HL-60 (cell line): Measurements from ENCODE around the gene ANKRD53.

Experiments used
- GABPA ChIP-seq: IDR thresholded peaks from 2 replicates; pipeline ENCODE4 v1.6.1; 2012; ENCODE audit warnings: low read depth
- POLR2AphosphoS5 ChIP-seq: IDR thresholded peaks from 2 replicates; pipeline ENCODE4 v1.6.1; 2012; ENCODE audit warnings: low read depth
- TF ChIP-seq, protein P1 (sequence below): IDR thresholded peaks from one replicate; pipeline ENCODE4 v1.5.1; 2011; ENCODE audit warnings: low read length, control low read depth, inconsistent platforms; ENCODE audit not compliant: insufficient read depth
- TF ChIP-seq, protein P2 (sequence below): IDR thresholded peaks from 2 replicates; pipeline ENCODE4 v1.6.1; 2012; ENCODE audit warnings: low read depth; ENCODE audit not compliant: insufficient replicate concordance

DNA sequence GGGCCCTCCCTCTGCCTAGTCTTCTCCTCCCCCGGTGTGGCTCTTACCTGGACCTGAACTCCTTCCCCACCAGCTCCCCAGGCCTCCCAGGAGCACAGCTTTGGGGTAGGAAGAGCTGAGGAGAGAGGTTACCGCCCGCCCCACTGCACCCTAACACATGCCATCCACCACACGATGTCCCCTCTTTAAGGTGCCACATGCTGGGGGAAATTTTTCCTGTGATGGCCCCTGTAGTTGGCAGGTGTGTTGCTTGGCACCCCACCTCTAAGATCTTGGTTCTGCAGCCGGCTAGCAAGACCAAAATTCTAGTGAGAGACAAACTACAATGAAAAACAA lies 23.1 kb downstream of the ANKRD53 start:
- TF ChIP-seq, protein P1, sequence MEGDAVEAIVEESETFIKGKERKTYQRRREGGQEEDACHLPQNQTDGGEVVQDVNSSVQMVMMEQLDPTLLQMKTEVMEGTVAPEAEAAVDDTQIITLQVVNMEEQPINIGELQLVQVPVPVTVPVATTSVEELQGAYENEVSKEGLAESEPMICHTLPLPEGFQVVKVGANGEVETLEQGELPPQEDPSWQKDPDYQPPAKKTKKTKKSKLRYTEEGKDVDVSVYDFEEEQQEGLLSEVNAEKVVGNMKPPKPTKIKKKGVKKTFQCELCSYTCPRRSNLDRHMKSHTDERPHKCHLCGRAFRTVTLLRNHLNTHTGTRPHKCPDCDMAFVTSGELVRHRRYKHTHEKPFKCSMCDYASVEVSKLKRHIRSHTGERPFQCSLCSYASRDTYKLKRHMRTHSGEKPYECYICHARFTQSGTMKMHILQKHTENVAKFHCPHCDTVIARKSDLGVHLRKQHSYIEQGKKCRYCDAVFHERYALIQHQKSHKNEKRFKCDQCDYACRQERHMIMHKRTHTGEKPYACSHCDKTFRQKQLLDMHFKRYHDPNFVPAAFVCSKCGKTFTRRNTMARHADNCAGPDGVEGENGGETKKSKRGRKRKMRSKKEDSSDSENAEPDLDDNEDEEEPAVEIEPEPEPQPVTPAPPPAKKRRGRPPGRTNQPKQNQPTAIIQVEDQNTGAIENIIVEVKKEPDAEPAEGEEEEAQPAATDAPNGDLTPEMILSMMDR, result no peak
- no peak for TF ChIP-seq POLR2AphosphoS5
- TF ChIP-seq, protein P2, sequence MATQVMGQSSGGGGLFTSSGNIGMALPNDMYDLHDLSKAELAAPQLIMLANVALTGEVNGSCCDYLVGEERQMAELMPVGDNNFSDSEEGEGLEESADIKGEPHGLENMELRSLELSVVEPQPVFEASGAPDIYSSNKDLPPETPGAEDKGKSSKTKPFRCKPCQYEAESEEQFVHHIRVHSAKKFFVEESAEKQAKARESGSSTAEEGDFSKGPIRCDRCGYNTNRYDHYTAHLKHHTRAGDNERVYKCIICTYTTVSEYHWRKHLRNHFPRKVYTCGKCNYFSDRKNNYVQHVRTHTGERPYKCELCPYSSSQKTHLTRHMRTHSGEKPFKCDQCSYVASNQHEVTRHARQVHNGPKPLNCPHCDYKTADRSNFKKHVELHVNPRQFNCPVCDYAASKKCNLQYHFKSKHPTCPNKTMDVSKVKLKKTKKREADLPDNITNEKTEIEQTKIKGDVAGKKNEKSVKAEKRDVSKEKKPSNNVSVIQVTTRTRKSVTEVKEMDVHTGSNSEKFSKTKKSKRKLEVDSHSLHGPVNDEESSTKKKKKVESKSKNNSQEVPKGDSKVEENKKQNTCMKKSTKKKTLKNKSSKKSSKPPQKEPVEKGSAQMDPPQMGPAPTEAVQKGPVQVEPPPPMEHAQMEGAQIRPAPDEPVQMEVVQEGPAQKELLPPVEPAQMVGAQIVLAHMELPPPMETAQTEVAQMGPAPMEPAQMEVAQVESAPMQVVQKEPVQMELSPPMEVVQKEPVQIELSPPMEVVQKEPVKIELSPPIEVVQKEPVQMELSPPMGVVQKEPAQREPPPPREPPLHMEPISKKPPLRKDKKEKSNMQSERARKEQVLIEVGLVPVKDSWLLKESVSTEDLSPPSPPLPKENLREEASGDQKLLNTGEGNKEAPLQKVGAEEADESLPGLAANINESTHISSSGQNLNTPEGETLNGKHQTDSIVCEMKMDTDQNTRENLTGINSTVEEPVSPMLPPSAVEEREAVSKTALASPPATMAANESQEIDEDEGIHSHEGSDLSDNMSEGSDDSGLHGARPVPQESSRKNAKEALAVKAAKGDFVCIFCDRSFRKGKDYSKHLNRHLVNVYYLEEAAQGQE, result no peak
- TF ChIP-seq GABPA, result no peak
